ENCODE measurements around the gene JAKMIP2.

GRCh38 chr5:147760086-147760875, 22.2 kb downstream of the JAKMIP2 start:
- TF ChIP-seq CTCF (conservative IDR thresholded peaks at IDR 0.05 in 1 of 2, IDR thresholded peaks at IDR 0.05 in 1 of 2; ENCODE audit: low read depth in 1 of 2, low read length in 2 of 2) = no peak
- no peak for TF ChIP-seq EZH2 (IDR thresholded peaks at IDR 0.05; ENCODE audit: low read length, missing control alignments)
